Left ventricle myocardium superior (tissue), 1 donor: Measurements from ENCODE around the gene ICAM1. TPM values are rescaled to one million over a fixed set of nuclear protein-coding genes. Genes with fewer than 3 reads are reported as not detected.
"Not testable (repeated sequence)": the region's sequence is repeated elsewhere in the genome, so short reads cannot be mapped to it uniquely, and the experiment has no call there.

Experiments used
- ATAC-seq: fragments of 200-7000 bp; cut with Tn5 transposase; one replicate; pipeline ENCODE4 v1.9.1; 2020; ENCODE audit warnings: mild to moderate bottlenecking, moderate library complexity
- DNase-seq: peaks from one replicate; pipeline ENCODE4 v3.0.0-alpha.2; 2020
- intact Hi-C: fragments of 100-400 bp; cut with micrococcal nuclease; formaldehyde crosslinking; loops from one replicate; pipeline ENCODE4 v1.11.0; 2022
- long read RNA-seq: library from polyadenylated mRNA; unstranded; transcript quantifications from one replicate; pipeline ENCODE4 v2.0.0, GENCODE V29; 2021
- total RNA-seq: library from RNA; stranded (reverse); fragmentation: NEBNext Ultra II Directional; extraction: Animal tissue kit (Norgen Biotek cat#: 25700); gene quantifications from one replicate; pipeline ENCODE4 v1.2.1, GENCODE V29; 2021
- donor health status: DM: no; HTN: yes; CAD: no; lungs with severe emphysema.

ICAM1 gene
- 7.3 TPM for total RNA-seq
- long read RNA-seq, transcript ICAM1-201 (7 exons, 3,252 nt): major isoform, 6 of 14 reads
- long read RNA-seq, partial matches to known transcripts: 5 of 14 reads
- long read RNA-seq, other reads (novel, unspliced or antisense): 3 of 14 reads

GRCh38 chr19:10270616-10271394 is at the start of gene ICAM1:
Gene ICAM1 (plus strand): TSS chr19:10271120. CDS start chr19:10271160, 40 bp downstream.
- ATAC-seq (peak; percentile 76), DNase-seq (peak; percentile 87)
- intact Hi-C loops: no loop called here

- DNase-seq (no peak), ATAC-seq (no peak)
- intact Hi-C loops: no loop called here
Measured at GRCh38 chr19:10222201-10222890, 48.6 kb upstream of the ICAM1 start.

GRCh38 chr19:10223488-10224213 is 47.3 kb upstream of the ICAM1 start:
- DNase-seq (no peak), ATAC-seq (no peak)
- intact Hi-C loops: no loop called here

- ATAC-seq (no peak), DNase-seq (no peak)
- intact Hi-C loops: no loop called here
Measured at GRCh38 chr19:10224337-10224736, 46.6 kb upstream of the ICAM1 start.

- ATAC-seq (peak; percentile 5), DNase-seq (peak; percentile 49)
- intact Hi-C loops: no loop called here
Measured at GRCh38 chr19:10226021-10226375, 44.9 kb upstream of the ICAM1 start.

GRCh38 chr19:10226376-10227025 is 44.4 kb upstream of the ICAM1 start:
- intact Hi-C loops: no loop called here
- DNase-seq (peak; percentile 86), ATAC-seq (peak; percentile 78)

GRCh38 chr19:10227026-10227971 is 43.6 kb upstream of the ICAM1 start:
- peak; percentile 35 for ATAC-seq
- DNase-seq: peak; percentile 73
- intact Hi-C loops: no loop called here

- DNase-seq: no peak
- intact Hi-C loops: no loop called here
- no peak for ATAC-seq
Measured at GRCh38 chr19:10228393-10228792, 42.5 kb upstream of the ICAM1 start.

- intact Hi-C loops: no loop called here
- DNase-seq: no peak
- ATAC-seq: no peak
Measured at GRCh38 chr19:10228920-10229319, 42.0 kb upstream of the ICAM1 start.

GRCh38 chr19:10230173-10230860 is 40.6 kb upstream of the ICAM1 start:
- intact Hi-C loops: no loop called here
- DNase-seq (peak; percentile 75), ATAC-seq (peak; percentile 2)

- ATAC-seq: peak; percentile 67
- intact Hi-C loops: no loop called here
- DNase-seq: peak; percentile 90
Measured at GRCh38 chr19:10230861-10231611, 39.9 kb upstream of the ICAM1 start, which contains the start of gene S1PR2. Gene S1PR2 (minus strand): TSS chr19:10231331. CDS start chr19:10224905, 6,426 bp downstream.

GRCh38 chr19:10231612-10232228 is 39.2 kb upstream of the ICAM1 start:
- ATAC-seq (no peak), DNase-seq (no peak)
- intact Hi-C loops: no loop called here

- intact Hi-C loops: no loop called here
- no peak for DNase-seq
- ATAC-seq: no peak
Measured at GRCh38 chr19:10233946-10234345, 37.0 kb upstream of the ICAM1 start.

GRCh38 chr19:10235003-10235402 is 35.9 kb upstream of the ICAM1 start:
- ATAC-seq (no peak), DNase-seq (no peak)
- intact Hi-C loops: no loop called here

- ATAC-seq, DNase-seq, intact Hi-C loops: not testable (repeated sequence)
Measured at GRCh38 chr19:10235409-10235808, 35.5 kb upstream of the ICAM1 start.

- intact Hi-C loops: no loop called here
- no peak for ATAC-seq
- DNase-seq: no peak
Measured at GRCh38 chr19:10237702-10238101, 33.2 kb upstream of the ICAM1 start.
